GM21723 (cell line): ENCODE data around the gene GGNBP2.

Experiments
- ATAC-seq: cut with Tn5 transposase; IDR thresholded peaks from one replicate; pipeline ENCODE4 v1.9.1; 2021; ENCODE audit warnings: mild to moderate bottlenecking, moderate library complexity; ENCODE audit not compliant: unreplicated experiment

Gene GGNBP2

DNA sequence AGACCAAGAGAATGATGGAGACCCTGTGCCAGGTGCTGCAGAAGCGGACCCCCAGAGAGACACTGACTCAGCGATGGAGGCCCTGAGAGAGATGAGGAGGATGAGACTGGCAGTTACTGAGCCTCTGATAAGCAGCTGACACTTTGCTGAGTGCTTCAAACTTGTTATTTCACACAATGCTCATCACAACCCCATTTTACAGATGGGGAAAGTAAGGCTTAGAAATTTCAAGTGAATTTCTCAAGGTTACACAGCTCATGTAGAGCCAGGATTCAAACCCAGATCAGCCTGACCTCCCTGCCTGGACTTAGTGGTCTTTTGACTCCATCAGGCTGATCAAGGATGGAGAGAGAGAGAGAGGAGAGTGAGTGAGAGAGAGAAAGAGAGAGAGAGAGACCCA, 83.9 kb downstream of the GGNBP2 start:
- no peak for ATAC-seq

DNA sequence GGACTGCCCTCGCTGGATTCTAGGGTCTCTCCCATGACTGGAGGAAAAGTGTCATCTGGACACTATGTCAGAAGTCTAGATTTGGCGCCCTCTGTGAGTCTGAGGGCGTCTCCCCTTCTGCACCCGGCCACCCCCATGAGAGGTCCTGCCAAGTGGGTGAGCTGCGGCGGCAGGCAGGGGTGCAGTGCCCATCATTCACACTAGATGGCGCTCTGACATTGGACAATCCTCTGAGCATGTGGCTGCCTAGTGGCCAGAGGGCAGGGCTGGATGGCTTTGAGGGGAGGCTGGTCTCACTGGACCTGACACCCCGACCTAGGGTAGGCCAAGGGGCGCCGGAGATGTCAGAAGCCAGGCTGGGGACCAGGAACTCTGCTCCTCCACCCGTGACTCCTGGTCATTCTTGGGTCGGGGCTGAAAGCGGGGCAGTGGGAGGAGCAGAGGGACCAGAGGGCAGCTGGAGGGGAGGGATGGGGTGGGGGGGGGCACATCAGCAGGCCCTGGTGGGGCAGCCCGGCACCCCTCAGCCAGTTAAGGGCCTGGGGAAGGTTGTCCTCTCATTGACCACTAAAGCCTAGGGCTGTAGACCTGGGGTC, 84.6 kb downstream of the GGNBP2 start:
- no peak for ATAC-seq

DNA sequence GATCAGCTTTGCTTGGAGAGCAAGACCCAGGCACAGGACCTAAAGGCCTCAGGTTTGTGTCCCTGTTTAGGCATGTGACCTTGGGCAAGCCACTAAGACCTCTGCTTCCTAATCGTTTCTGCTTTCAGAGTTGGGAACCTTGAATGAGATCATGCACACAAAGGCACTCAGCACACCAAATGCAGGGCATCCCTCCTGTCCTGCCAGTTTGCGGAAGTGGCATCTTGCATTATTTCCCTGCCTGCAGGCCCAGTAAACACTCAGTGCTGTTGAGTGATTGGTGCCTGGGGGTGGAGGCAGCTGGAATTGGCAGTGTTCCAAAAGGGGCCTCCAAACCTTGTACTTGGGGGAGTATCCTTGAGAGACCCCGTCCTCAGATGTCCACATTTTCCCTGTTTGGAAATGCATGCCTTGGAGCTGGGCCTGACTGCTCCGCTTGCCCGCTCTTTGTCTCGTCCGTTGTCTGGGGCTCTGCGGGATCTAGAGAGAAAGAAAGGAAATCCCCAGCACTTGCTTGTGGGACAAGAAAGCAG, 85.3 kb downstream of the GGNBP2 start:
- ATAC-seq: no peak

DNA sequence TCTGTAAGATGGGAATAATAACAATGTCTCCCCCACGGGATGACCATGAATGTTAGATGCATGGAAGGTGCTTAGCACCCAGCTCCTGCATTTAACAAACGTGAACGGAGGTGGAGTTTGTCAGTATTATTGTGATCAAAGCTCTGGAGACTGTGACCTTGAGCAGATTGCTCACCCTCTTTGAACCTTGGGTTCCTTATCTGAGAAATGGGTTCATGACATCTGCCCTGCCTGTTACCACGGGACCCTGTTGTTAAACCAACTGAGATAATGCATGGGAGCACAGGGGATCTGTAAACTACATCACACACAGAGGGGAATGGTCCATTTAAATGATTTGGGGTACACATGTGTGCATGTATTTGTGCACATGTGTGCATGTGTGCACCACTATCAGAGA, 86.3 kb downstream of the GGNBP2 start:
- ATAC-seq: no peak

DNA sequence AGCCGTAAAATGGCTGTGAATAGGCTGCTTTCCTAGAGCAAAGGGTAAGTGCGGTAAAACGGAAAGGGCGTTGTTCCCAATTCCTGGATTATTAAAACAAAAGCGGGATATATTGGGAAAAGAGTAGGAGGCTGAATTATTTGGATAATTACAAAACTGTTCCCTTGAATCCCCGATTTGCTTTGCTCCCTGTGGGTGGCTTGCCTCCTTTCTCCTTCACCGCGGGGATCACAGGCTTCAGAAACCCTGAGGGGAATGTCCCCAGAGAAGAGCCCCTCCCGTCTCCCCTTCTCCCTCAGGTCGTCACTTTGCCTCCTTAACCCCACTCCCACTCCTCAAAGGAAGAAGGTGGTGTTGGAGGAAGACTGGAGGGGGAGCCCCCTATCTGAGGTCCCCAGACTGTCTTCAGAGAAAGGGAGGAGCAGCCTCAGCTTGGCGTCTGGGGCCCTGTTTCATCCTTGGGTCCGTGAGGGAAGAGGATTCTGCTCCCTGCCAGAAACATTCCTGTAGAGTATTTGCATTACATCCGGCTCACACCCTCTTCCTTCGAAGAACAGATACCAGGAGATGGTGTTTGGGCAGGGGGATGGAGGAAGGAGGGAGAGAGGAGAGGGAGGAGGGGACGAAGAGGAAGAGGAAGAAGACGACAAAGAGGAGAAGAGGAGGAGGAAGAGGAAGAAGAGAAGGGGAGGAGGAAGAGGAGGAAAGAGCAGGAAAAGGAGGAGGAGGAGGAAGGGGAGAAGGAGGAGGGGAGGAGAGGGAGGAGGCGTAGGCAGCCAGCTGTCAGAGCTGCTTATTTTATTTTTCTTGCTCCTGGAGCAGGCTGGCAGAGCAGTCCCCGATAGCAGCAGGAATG, 88.4 kb downstream of the GGNBP2 start:
- ATAC-seq: no peak
